Right cardiac atrium (tissue), 5 donors: ENCODE results near the gene LIN37. TPM values are rescaled to one million over a fixed set of nuclear protein-coding genes. Genes with fewer than 3 reads are reported as not detected.

Experiments
- ATAC-seq, 2 donors: fragments of 200-7000 bp; cut with Tn5 transposase; one replicate each; pipeline versions ENCODE4 v1.8.0 to v1.9.1; 2020; ENCODE audit warnings: moderate library complexity in 2 of 2, mild to moderate bottlenecking in 1 of 2
- DNase-seq, 3 donors: peaks; one replicate each; pipeline ENCODE4 v3.0.0-alpha.2; 2020
- H3K27ac ChIP-seq: one replicate; pipeline ENCODE4 v1.5.1; 2013; ENCODE audit warnings: mild to moderate bottlenecking, low read length, control low read depth, moderate library complexity
- H3K27me3 ChIP-seq: one replicate; pipeline ENCODE4 v1.6.1; 2013; ENCODE audit not compliant: control insufficient read depth, insufficient read depth
- H3K4me1 ChIP-seq: one replicate; pipeline ENCODE4 v1.6.1; 2013; ENCODE audit warnings: low read length; ENCODE audit not compliant: control insufficient read depth, insufficient read depth
- H3K4me3 ChIP-seq: one replicate; pipeline ENCODE4 v1.5.1; 2013; ENCODE audit warnings: low read length, control low read depth
- H3K9me3 ChIP-seq: one replicate; pipeline ENCODE4 v1.6.1; 2013; ENCODE audit warnings: low read length; ENCODE audit not compliant: control insufficient read depth
- WGBS: extraction: QIAGEN DNeasy Blood & Tissue Kit; methylation state at CpG from one replicate; pipeline ENCODE4 v1.1.7; 2013; 5-methylcytosine and 5-hydroxymethylcytosine counted together
- intact Hi-C, 4 donors: fragments of 100-400 bp; cut with DNase I; formaldehyde crosslinking; loops; one replicate each; pipeline versions ENCODE4 v1.11.0 to v1.14.0; 2022 to 2023
- polyA plus RNA-seq: library from polyadenylated mRNA; stranded (reverse); fragments of 200-250 nt; gene quantifications from one replicate; pipeline ENCODE4 v1.2.3, GENCODE V29; 2013
- total RNA-seq, 4 donors: library from RNA; stranded (reverse); fragmentation: NEBNext Ultra II Directional; extraction: Animal tissue kit (Norgen Biotek cat#: 25700); gene quantifications; one replicate each; pipeline ENCODE4 v1.2.1, GENCODE V29; 2021
- donor health status: healthy with polysubstance abuse.
- donor health status: DM: no; HTN: yes; CAD: no.
- donor health status: DM: no; HTN: no; CAD: no.
- donor health status: DM: no; HTN: yes; CAD: no; lungs with severe emphysema.
- donor health status: DM: yes; HTN: yes; CAD: no.

LIN37 gene
- total and polyA plus RNA-seq, 5 donors: 8.2 to 17.9 (median 10.8) TPM

- H3K27ac ChIP-seq: no peak overlapping the region
- peaks cover 4% of the 10 kb centered on the region for H3K4me1 ChIP-seq
- 82% methylated on average over 5 of the region's 5 CpGs for WGBS
- no peaks in the 10 kb centered on the region for H3K9me3 ChIP-seq
- intact Hi-C loops: no loop called here
- H3K4me3 ChIP-seq: no peak overlapping the region
- no peaks in the 10 kb centered on the region for H3K27me3 ChIP-seq
- ATAC-seq (no peak), DNase-seq (peak in 1 of 3 donors; percentile 49)
Measured at GRCh38 chr19:35746531-35746930, 1.8 kb upstream of the LIN37 start.

- ATAC-seq: no peak
- intact Hi-C loops: loop anchor here in 1 of 4 donors (10.0 kb wide), 1 partner anchor 185 kb away; the partner anchor contains the start of gene LRFN3
Measured at GRCh38 chr19:35750167-35750566, 1.8 kb downstream of the LIN37 start.

DNA sequence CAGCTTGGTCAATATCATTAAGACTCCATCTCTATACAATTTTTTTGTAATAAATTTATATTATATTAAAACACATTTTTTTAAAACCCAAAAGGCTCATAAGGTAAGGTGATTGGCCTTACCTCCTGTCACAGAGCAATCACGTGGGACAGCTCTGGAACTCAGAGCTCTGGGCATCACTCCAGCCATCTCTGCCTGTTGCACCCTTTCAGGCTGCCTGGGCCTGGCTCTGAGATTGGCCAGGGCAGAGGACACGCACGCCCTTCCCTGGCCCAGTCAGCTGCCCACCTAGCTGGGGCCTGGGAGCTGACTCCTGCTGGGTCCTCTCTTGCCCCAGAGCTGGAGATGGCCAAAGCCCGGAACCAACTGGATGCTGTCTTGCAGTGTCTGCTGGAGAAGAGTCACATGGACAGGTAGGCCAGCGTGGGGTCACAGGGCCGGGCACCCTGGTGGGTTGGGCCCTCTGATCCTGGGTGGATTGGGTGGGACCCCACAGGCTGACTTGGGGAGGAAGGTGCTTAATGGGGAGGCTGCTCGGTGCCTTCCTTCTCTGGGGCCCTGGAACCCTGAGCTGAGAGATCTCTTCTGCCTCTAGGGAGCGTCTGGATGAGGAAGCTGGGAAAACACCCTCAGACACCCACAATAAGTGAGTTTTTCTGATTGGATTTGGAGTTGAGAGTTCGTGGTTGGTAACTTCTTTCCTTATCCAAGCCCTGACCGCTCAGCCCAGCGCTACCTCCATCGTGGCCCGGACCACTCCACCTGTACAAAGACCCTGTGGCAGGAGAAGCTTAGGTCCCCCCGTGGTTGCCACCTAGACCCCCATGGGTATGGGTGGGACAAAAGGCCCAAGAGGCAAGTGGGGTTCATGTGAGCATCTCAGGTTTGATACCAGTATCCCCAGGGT is 3.7 kb downstream of the LIN37 start:
- DNase-seq: peak in 1 of 3 donors; percentile 51
- no peak overlapping the region for H3K27ac ChIP-seq
- 88% methylated on average over 14 of the region's 14 CpGs for WGBS
- H3K4me3 ChIP-seq: no peak overlapping the region
- H3K9me3 ChIP-seq: no peaks in the 10 kb centered on the region
- intact Hi-C loops: loop anchor here in 1 of 4 donors (10.0 kb wide), 1 partner anchor 183 kb away; the partner anchor contains the start of gene LRFN3
- H3K27me3 ChIP-seq: no peaks in the 10 kb centered on the region
- ATAC-seq: no peak
- H3K4me1 ChIP-seq: peaks cover 2% of the 10 kb centered on the region

More at GRCh38 chr19:35750167-35750566, 1.8 kb downstream of the LIN37 start:
- Histone ChIP-seq H3K9me3 (no peaks in the 10 kb centered on the region), H3K4me1 (peaks cover 2% of the 10 kb centered on the region), H3K27ac (no peak overlapping the region), H3K4me3 (no peak overlapping the region), H3K27me3 (no peaks in the 10 kb centered on the region)
- DNase-seq: no peak
- WGBS: 89% methylated on average over 5 of the region's 5 CpGs

DNA sequence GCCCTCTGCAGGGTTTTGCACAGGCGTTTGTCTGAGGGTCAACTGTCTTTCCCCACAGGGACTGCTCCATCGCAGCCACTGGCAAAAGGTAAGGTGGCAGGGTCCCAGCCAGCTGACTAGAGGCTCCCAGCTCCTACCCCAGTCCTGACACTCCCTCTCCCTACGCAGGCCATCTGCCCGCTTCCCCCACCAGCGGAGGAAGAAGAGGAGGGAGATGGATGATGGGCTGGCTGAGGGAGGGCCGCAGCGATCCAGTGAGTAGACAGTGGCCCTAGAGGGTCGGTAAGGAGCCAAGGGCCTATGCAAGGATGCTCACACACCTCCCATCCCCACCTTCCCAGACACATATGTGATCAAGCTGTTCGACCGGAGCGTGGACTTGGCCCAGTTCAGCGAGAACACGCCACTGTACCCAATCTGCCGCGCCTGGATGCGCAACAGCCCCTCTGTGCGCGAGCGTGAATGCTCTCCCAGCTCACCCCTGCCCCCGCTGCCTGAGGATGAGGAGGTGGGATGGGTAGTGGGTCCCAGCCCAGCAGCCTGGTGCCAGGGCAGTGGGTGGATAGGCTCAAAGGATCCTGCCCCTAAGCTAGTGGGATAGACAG is 4.5 kb downstream of the LIN37 start:
- no peaks in the 10 kb centered on the region for H3K27me3 ChIP-seq
- H3K4me3 ChIP-seq: no peak overlapping the region
- peak in 2 of 3 donors; percentile 51 to 53 for DNase-seq
- no peak for ATAC-seq
- peaks cover 2% of the 10 kb centered on the region for H3K4me1 ChIP-seq
- intact Hi-C loops: loop anchor here in 1 of 4 donors (10.0 kb wide), 1 partner anchor 182 kb away; the partner anchor contains the start of gene LRFN3
- no peaks in the 10 kb centered on the region for H3K9me3 ChIP-seq
- no peak overlapping the region for H3K27ac ChIP-seq
- 93% methylated on average over 20 of the region's 20 CpGs for WGBS

DNA sequence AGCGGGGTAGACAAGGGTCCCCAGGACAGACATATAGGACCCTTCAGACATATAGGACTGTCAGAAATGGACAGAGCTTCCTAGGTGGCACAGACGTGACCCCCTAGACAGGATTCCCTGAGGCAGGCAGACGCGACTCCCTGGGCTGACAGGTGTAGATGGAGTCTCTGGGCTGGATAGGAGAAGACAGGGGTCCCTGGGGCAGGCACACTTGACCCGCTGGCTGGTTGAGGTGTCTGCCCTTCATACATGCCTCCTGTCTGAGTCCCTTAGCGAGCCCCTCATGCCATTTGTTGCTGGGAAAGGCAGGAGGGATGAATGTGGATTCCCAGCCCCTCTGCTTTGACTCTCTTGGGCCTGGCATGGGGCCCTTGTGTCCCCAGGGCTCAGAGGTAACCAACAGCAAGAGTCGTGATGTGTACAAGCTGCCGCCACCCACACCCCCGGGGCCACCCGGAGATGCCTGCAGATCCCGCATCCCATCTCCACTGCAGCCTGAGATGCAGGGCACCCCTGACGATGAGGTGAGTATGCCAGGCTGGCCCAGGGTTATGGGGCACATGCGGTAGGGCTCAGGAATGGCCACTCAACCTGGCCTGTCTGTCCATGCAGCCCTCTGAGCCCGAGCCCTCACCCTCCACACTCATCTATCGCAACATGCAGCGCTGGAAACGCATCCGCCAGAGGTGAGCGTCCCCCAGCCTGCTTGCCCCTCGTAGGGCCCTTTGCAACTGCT is 5.4 kb downstream of the LIN37 start:
- no peak for ATAC-seq
- peak in 1 of 3 donors; percentile 58 for DNase-seq
- peaks cover 2% of the 10 kb centered on the region for H3K4me1 ChIP-seq
- no peak overlapping the region for H3K27ac ChIP-seq
- H3K27me3 ChIP-seq: no peaks in the 10 kb centered on the region
- no peak overlapping the region for H3K4me3 ChIP-seq
- intact Hi-C loops: loop anchor here in 1 of 4 donors (10.0 kb wide), 1 partner anchor 181 kb away; the partner anchor contains the start of gene LRFN3
- WGBS: 87% methylated on average over 20 of the region's 20 CpGs
- H3K9me3 ChIP-seq: no peaks in the 10 kb centered on the region

GRCh38 chr19:35754370-35755130 is 6.2 kb downstream of the LIN37 start:
- Histone ChIP-seq H3K4me3 (no peak overlapping the region), H3K4me1 (peaks cover 2% of the 10 kb centered on the region), H3K27me3 (no peaks in the 10 kb centered on the region), H3K9me3 (no peaks in the 10 kb centered on the region), H3K27ac (peak overlapping the region; percentile 95)
- DNase-seq (peak in 1 of 3 donors; percentile 67), ATAC-seq (no peak)
- intact Hi-C loops: loop anchor here in 1 of 4 donors (10.0 kb wide), 1 partner anchor 180 kb away; the partner anchor contains the start of gene LRFN3
- 77% methylated on average over 13 of the region's 13 CpGs for WGBS

DNA sequence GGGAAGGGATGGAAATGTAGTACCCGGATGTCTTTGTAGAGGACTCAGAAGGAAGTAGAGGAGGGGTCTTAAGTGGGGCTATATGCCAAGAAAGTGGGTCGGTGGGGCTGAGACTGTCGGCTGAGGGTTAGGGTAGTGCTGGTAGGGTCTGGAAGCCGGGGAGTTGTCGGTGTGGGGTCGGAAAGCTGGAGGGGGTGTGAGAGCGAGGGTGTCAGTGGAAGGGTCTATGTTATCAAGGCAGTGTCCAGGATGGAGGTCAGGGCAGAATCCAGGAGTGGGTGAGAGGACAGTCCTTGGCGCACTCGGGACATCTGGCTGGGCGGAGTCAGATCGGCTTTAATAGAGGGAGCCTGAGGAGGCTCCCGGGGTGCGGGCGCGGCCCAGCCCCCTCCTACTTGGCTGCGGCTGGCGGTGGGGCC is 6.8 kb downstream of the LIN37 start:
- no peak overlapping the region for H3K4me3 ChIP-seq
- intact Hi-C loops: loop anchor here in 1 of 4 donors (10.0 kb wide), 1 partner anchor 180 kb away; the partner anchor contains the start of gene LRFN3
- H3K27ac ChIP-seq: peak overlapping the region; percentile 95
- no peak for DNase-seq
- ATAC-seq: peak; percentile 59 to 64
- no peaks in the 10 kb centered on the region for H3K9me3 ChIP-seq
- H3K4me1 ChIP-seq: peaks cover 2% of the 10 kb centered on the region
- H3K27me3 ChIP-seq: no peaks in the 10 kb centered on the region
- 37% methylated on average over 17 of the region's 17 CpGs for WGBS

- WGBS: 13% methylated on average over 74 of the region's 74 CpGs
- intact Hi-C loops: loop anchor here in 1 of 4 donors (10.0 kb wide), 1 partner anchor 179 kb away; the partner anchor contains the start of gene LRFN3
- ATAC-seq: peak; percentile 55 to 57
- H3K27me3 ChIP-seq: no peaks in the 10 kb centered on the region
- no peaks in the 10 kb centered on the region for H3K9me3 ChIP-seq
- H3K4me1 ChIP-seq: peaks cover 2% of the 10 kb centered on the region
- peak; percentile 94 to 97 (median 97) for DNase-seq
- peak overlapping the region; percentile 97 for H3K27ac ChIP-seq
- peak overlapping the region; percentile 54 for H3K4me3 ChIP-seq
Measured at GRCh38 chr19:35755550-35756376, 7.4 kb downstream of the LIN37 start.
